Small intestine (tissue), 7 donors: ENCODE measurements around the gene AGR3. TPM values are rescaled to one million over a fixed set of nuclear protein-coding genes. Genes with fewer than 3 reads are reported as not detected.
"Not testable (repeated sequence)": the region's sequence is repeated elsewhere in the genome, so short reads cannot be mapped to it uniquely, and the experiment has no call there.

ENCODE experiments used
- DNase-seq, 2 donors: peaks; one replicate each; pipeline versions ENCODE4 v3.0.0 to v3.0.0-alpha.2; 2013
- FAIRE-seq: peaks from 2 replicates; lab custom pipeline; 2012; peaks lifted over from hg19 to GRCh38; lab: Jason Lieb, UNC
- H3K27ac ChIP-seq, 3 donors: one replicate each; pipeline ENCODE4 v1.5.1; 2013; ENCODE audit warnings: low read length in 2 of 3, mild to moderate bottlenecking in 2 of 3, control low read depth in 1 of 3, inconsistent platforms in 1 of 3, low read depth in 1 of 3, moderate library complexity in 1 of 3
- H3K27me3 ChIP-seq, 3 donors: one replicate each; pipeline ENCODE4 v1.6.1; 2013; ENCODE audit warnings: low read length in 3 of 3, inconsistent platforms in 1 of 3; ENCODE audit not compliant: control insufficient read depth in 3 of 3, insufficient read depth in 3 of 3
- H3K36me3 ChIP-seq, 3 donors: one replicate each; pipeline ENCODE4 v1.6.1; 2013; ENCODE audit warnings: low read length in 3 of 3, inconsistent platforms in 1 of 3, low read depth in 1 of 3, mild to moderate bottlenecking in 1 of 3, moderate library complexity in 1 of 3; ENCODE audit not compliant: control insufficient read depth in 3 of 3, insufficient read depth in 2 of 3
- H3K4me1 ChIP-seq, 3 donors: one replicate each; pipeline ENCODE4 v1.6.1; 2013; ENCODE audit warnings: low read length in 2 of 3, inconsistent platforms in 1 of 3, low read depth in 1 of 3, mild to moderate bottlenecking in 1 of 3, moderate library complexity in 1 of 3; ENCODE audit not compliant: control insufficient read depth in 3 of 3, insufficient read depth in 2 of 3
- H3K4me3 ChIP-seq, 3 donors: one replicate each; pipeline ENCODE4 v1.5.1; 2013; ENCODE audit warnings: low read length in 3 of 3, control low read depth in 1 of 3, inconsistent platforms in 1 of 3, low read depth in 1 of 3, mild to moderate bottlenecking in 1 of 3, moderate library complexity in 1 of 3
- H3K9me3 ChIP-seq, 2 donors: one replicate each; pipeline ENCODE4 v1.6.1; 2013; ENCODE audit warnings: low read depth in 1 of 2, low read length in 1 of 2; ENCODE audit not compliant: control insufficient read depth in 2 of 2, insufficient read depth in 1 of 2
- WGBS, 3 donors: extraction: QIAGEN DNeasy Blood & Tissue Kit; methylation state at CpG; one replicate each; pipeline ENCODE4 v1.1.7; 2013; 5-methylcytosine and 5-hydroxymethylcytosine counted together
- polyA plus RNA-seq, 4 donors: library from polyadenylated mRNA; stranded (reverse) in 3 of 4; unstranded in 1 of 4; fragments of 200-250 nt in 3 of 4; fragments of 120-200 nt in 1 of 4; gene quantifications; one replicate each; pipeline versions ENCODE4 v1.2.1 to v1.2.3, GENCODE V29; 2013
- donor health status: healthy with polysubstance abuse.
- donor health status: control.
- donor health status: control.
- donor health status: Bipolar disorder and iron deficiency.
- donor health status: healthy.

The AGR3 gene
- polyA plus RNA-seq, 4 donors, result 215 to 509 (median 305) TPM

GRCh38 chr7:16889851-16890415 is 8.2 kb upstream of the AGR3 start:
- Histone ChIP-seq H3K4me1 (peaks cover 0 to 22% (median 0%) of the 10 kb centered on the region in 3 donors), H3K27me3 (no peaks in the 10 kb centered on the region), H3K4me3 (no peak overlapping the region), H3K9me3 (no peaks in the 10 kb centered on the region), H3K27ac (no peak overlapping the region), H3K36me3 (no peaks in the 10 kb centered on the region)
- WGBS, 3 donors, result 63 to 80% (median 69%) methylated on average over 1 of the region's 1 CpG
- FAIRE-seq (no peak), DNase-seq (no peak)

- Histone ChIP-seq H3K27me3 (no peaks in the 10 kb centered on the region), H3K9me3 (no peaks in the 10 kb centered on the region), H3K27ac (no peak overlapping the region), H3K4me3 (no peak overlapping the region), H3K36me3 (no peaks in the 10 kb centered on the region), H3K4me1 (peaks cover 0 to 22% (median 0%) of the 10 kb centered on the region in 3 donors)
- DNase-seq (no peak), FAIRE-seq (no peak)
- 81 to 82% (median 82%) methylated on average over 5 of the region's 5 CpGs for WGBS, 3 donors
Observed at GRCh38 chr7:16889305-16889704, 7.5 kb upstream of the AGR3 start.

- Histone ChIP-seq H3K4me3 (no peak overlapping the region), H3K9me3 (no peaks in the 10 kb centered on the region), H3K36me3 (no peaks in the 10 kb centered on the region), H3K27me3 (no peaks in the 10 kb centered on the region), H3K27ac (no peak overlapping the region), H3K4me1 (peaks cover 0 to 5% (median 0%) of the 10 kb centered on the region in 3 donors)
- no peak for DNase-seq
- FAIRE-seq, result no peak
- 64 to 79% (median 74%) methylated on average over 2 of the region's 2 CpGs for WGBS, 3 donors
Observed at GRCh38 chr7:16883918-16884317, 2.1 kb upstream of the AGR3 start.

GRCh38 chr7:16880554-16880953 is 1.2 kb downstream of the AGR3 start:
- Histone ChIP-seq H3K27ac (peak overlapping the region; percentile 86 to 89 (median 86)), H3K4me1 (peaks cover 0 to 7% (median 0%) of the 10 kb centered on the region in 3 donors), H3K36me3 (no peaks in the 10 kb centered on the region), H3K9me3 (no peaks in the 10 kb centered on the region), H3K27me3 (no peaks in the 10 kb centered on the region), H3K4me3 (peak overlapping the region in 2 of 3 donors; percentile 58 to 63)
- no peak for FAIRE-seq
- 14 to 68% (median 38%) methylated on average over 1 of the region's 1 CpG for WGBS, 3 donors
- DNase-seq, result peak; percentile 78 to 80

- H3K36me3 ChIP-seq, result no peaks in the 10 kb centered on the region
- DNase-seq (peak; percentile 56 to 79), FAIRE-seq (peak; percentile 88)
- no peaks in the 10 kb centered on the region for H3K27me3 ChIP-seq
- WGBS, 3 donors, result 19 to 58% (median 44%) methylated on average over 1 of the region's 1 CpG
- H3K27ac ChIP-seq, result peak overlapping the region in 1 of 3 donors; percentile 89
- peaks cover 0 to 7% (median 0%) of the 10 kb centered on the region in 3 donors for H3K4me1 ChIP-seq
- no peaks in the 10 kb centered on the region for H3K9me3 ChIP-seq
- no peak overlapping the region for H3K4me3 ChIP-seq
Observed at GRCh38 chr7:16879181-16879580, 2.6 kb downstream of the AGR3 start.

- Histone ChIP-seq H3K9me3 (no peaks in the 10 kb centered on the region), H3K36me3 (peaks cover 0 to 5% (median 4%) of the 10 kb centered on the region in 3 donors), H3K4me3 (no peak overlapping the region), H3K27ac (no peak overlapping the region), H3K27me3 (no peaks in the 10 kb centered on the region), H3K4me1 (peaks cover 0 to 5% (median 0%) of the 10 kb centered on the region in 3 donors)
- WGBS, 3 donors, result 72 to 83% (median 81%) methylated on average over 1 of the region's 1 CpG
- DNase-seq, result no peak
- FAIRE-seq, result no peak
Observed at GRCh38 chr7:16875861-16876260, 5.9 kb downstream of the AGR3 start.

- Histone ChIP-seq H3K27me3 (no peaks in the 10 kb centered on the region), H3K36me3 (peaks cover 0 to 8% (median 4%) of the 10 kb centered on the region in 3 donors), H3K4me1 (peaks cover 0 to 2% (median 0%) of the 10 kb centered on the region in 3 donors), H3K4me3 (no peak overlapping the region), H3K27ac (no peak overlapping the region), H3K9me3 (no peaks in the 10 kb centered on the region)
- DNase-seq (no peak), FAIRE-seq (no peak)
- 52 to 68% (median 59%) methylated on average over 4 of the region's 4 CpGs for WGBS, 3 donors
Observed at GRCh38 chr7:16874066-16874465, 7.7 kb downstream of the AGR3 start.

GRCh38 chr7:16867328-16867727 is 14.5 kb downstream of the AGR3 start:
- no peak for DNase-seq
- FAIRE-seq, result no peak
- Histone ChIP-seq H3K27ac (no peak overlapping the region), H3K4me3 (no peak overlapping the region), H3K9me3 (no peaks in the 10 kb centered on the region), H3K27me3 (no peaks in the 10 kb centered on the region), H3K36me3 (peaks cover 0 to 20% (median 9%) of the 10 kb centered on the region in 3 donors), H3K4me1 (peaks cover 0 to 6% (median 0%) of the 10 kb centered on the region in 3 donors)

- DNase-seq, H3K36me3 ChIP-seq, H3K27me3 ChIP-seq, H3K27ac ChIP-seq, FAIRE-seq, H3K4me3 ChIP-seq, H3K9me3 ChIP-seq: not testable (repeated sequence)
- H3K4me1 ChIP-seq, result peaks cover 0 to 26% (median 0%) of the 10 kb centered on the region in 3 donors
- WGBS, 3 donors, result 92 to 95% (median 93%) methylated on average over 11 of the region's 11 CpGs
Observed at GRCh38 chr7:16853189-16853588, 28.6 kb downstream of the AGR3 start.
